Amniotic stem cell (primary cell): ENCODE measurements around the gene BRD9.

Experiments
- DNase-seq: peaks from one replicate; lab custom pipeline; 2025; lab: John Stamatoyannopoulos, UW

Gene BRD9

GRCh38 chr5:878125-878524 lies 14.5 kb downstream of the BRD9 start:
- DNase-seq, result no peak

GRCh38 chr5:876398-877365 lies 15.9 kb downstream of the BRD9 start:
- DNase-seq, result no peak

GRCh38 chr5:875931-876330 lies 16.7 kb downstream of the BRD9 start:
- no peak for DNase-seq

GRCh38 chr5:873328-873727 lies 19.3 kb downstream of the BRD9 start:
- DNase-seq, result no peak

- no peak for DNase-seq
These were observed 20.3 kb downstream of the BRD9 start for GRCh38 chr5:872301-872700.

- DNase-seq, result no peak
These were observed 20.9 kb downstream of the BRD9 start for GRCh38 chr5:871596-872298.

- no peak for DNase-seq
These were observed 21.6 kb downstream of the BRD9 start for GRCh38 chr5:870956-871355.

- no peak for DNase-seq
These were observed 24.0 kb downstream of the BRD9 start for GRCh38 chr5:868428-869135.

GRCh38 chr5:867300-867870 lies 25.2 kb downstream of the BRD9 start:
- no peak for DNase-seq

- DNase-seq, result no peak
These were observed 26.8 kb downstream of the BRD9 start for GRCh38 chr5:865771-866170.

- no peak for DNase-seq
These were observed 27.5 kb downstream of the BRD9 start for GRCh38 chr5:865168-865521.

GRCh38 chr5:864492-865167 lies 28.0 kb downstream of the BRD9 start:
- no peak for DNase-seq

GRCh38 chr5:863244-863805 lies 29.3 kb downstream of the BRD9 start:
- DNase-seq, result no peak

GRCh38 chr5:862367-863243 lies 30.0 kb downstream of the BRD9 start:
- no peak for DNase-seq

GRCh38 chr5:861442-862366 lies 30.9 kb downstream of the BRD9 start:
- DNase-seq, result no peak

GRCh38 chr5:860506-861150 lies 32.0 kb downstream of the BRD9 start:
- no peak for DNase-seq

- DNase-seq, result no peak
These were observed 32.8 kb downstream of the BRD9 start for GRCh38 chr5:859798-860296.

- no peak for DNase-seq
These were observed 33.2 kb downstream of the BRD9 start for GRCh38 chr5:859391-859790.

GRCh38 chr5:858726-859125 lies 33.9 kb downstream of the BRD9 start:
- no peak for DNase-seq
